SK-N-MC (cell line): ENCODE results near the gene SCRN2.

ENCODE experiments used
- DNase-seq: peaks from one replicate; pipeline ENCODE4 v3.0.0-alpha.2; 2011; ENCODE audit warnings: low read depth, low spot score
- H3K27ac ChIP-seq: fragments of 200-600 bp; sonication (generic); 2 replicates; pipeline ENCODE4 v1.5.1; 2016; ENCODE audit warnings: mixed run types
- H3K36me3 ChIP-seq: fragments of 200-600 bp; sonication (generic); 2 replicates; pipeline ENCODE4 v1.6.1; 2017; ENCODE audit warnings: antibody characterized with exemption, low read length, mixed read lengths; ENCODE audit not compliant: insufficient read depth
- H3K4me3 ChIP-seq: fragments of 200-600 bp; sonication (generic); 2 replicates; pipeline ENCODE4 v1.5.1; 2016
- H3K9ac ChIP-seq: fragments of 200-600 bp; sonication (generic); 2 replicates; pipeline ENCODE4 v1.8.0; 2017; ENCODE audit warnings: mixed run types, mixed read lengths; ENCODE audit not compliant: insufficient read length
- H3K9me3 ChIP-seq: fragments of 200-600 bp; sonication (generic); 2 replicates; pipeline ENCODE4 v1.6.1; 2017; ENCODE audit warnings: low read depth, mild to moderate bottlenecking, antibody characterized with exemption, low read length, moderate library complexity, mixed read lengths
- EZH2 ChIP-seq: fragments of 200-600 bp; sonication (generic); IDR thresholded peaks from one replicate; pipeline ENCODE4 v1.6.1; 2017; ENCODE audit warnings: antibody characterized with exemption
- FOXP2 ChIP-seq: optimal IDR thresholded peaks from 2 replicates; pipeline ENCODE3; 2011; ENCODE audit warnings: mild to moderate bottlenecking, moderate library complexity; ENCODE audit not compliant: insufficient read depth; ENCODE audit errors: extremely low read length, control extremely low read depth
- POLR2AphosphoS5 ChIP-seq: IDR thresholded peaks from 2 replicates; pipeline ENCODE4 v1.6.1; 2012; ENCODE audit warnings: mild to moderate bottlenecking, low read depth, low read length, borderline replicate concordance

SCRN2 gene

DNA sequence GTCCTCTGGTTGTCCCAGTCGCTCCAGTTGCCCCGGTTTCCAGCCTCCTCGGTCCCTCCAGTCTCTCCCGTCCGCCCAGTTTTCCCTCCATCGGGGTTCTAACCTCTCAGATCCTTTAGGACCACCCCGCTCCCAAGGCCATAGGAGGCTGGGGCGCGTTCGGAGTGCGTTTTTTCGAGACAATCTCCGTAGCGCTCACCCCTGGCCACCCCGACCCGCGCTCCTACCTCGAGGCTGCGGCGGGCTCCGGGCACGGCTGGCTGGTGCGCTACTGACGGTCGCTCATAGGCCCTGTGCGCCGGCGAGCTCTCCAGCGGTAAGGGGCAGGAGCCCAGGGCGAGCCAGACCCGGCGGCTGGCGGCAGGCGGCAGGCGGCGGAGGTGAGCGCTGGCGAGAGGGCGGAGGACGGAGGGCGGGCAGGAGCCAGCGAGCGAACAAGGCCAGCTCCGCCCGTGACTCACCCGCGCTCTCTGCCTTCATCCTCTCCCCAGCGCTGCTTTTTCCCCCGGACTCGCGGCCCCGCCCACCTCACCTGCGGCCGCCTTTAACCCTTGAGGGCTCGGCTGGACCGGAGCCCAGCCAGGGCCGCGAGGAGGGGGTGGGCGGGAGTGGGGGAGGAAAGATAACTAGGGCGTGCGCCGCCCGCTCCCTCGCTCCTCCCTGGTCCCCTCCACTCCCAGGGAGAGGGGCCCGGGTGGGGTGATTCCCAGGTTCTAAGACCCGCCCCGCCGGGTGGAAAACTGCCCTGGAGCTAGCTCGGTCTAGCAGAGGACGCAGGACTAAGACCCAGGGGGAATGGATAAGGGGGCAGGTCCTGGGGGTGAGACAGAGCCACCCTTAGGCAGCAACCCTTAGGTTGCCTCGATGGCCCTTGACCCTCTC lies 9.9 kb upstream of the SCRN2 start, which contains the start of gene SP6:
Gene SP6 (minus strand): TSS at position 472 of the 882 bp plus-strand sequence. CDS start 2,734 bp downstream, outside the sequence.
- H3K9me3 ChIP-seq, result no peaks in the 10 kb centered on the region
- no peak within 1 kb of the TSS for H3K4me3 ChIP-seq
- TF ChIP-seq POLR2AphosphoS5, result no peak
- no peak for TF ChIP-seq FOXP2
- no peak for TF ChIP-seq EZH2
- H3K36me3 ChIP-seq, result no peaks in the 10 kb centered on the region
- H3K27ac ChIP-seq, result no peak within 1 kb of the TSS
- no peak for DNase-seq
- H3K9ac ChIP-seq, result no peak within 1 kb of the TSS

DNA sequence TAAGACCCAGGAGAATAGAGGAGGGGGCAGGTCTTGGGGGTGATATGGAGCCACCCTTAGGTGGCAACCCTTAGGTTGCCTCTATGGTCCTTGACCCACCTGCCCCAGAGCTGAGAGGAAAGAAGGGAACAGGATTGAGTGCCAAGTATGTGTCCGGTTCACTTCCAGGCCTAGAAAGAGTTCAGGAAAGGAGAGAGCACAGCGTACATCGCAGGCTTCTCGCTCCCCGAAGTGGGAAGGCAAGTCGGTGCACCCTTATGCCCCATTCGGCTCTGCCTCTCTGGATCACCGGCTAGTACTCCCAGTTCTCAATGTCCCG lies 9.3 kb upstream of the SCRN2 start:
- DNase-seq, result no peak
- no peak overlapping the region for H3K9ac ChIP-seq
- no peak overlapping the region for H3K4me3 ChIP-seq
- H3K36me3 ChIP-seq, result no peaks in the 10 kb centered on the region
- no peak overlapping the region for H3K27ac ChIP-seq
- H3K9me3 ChIP-seq, result no peaks in the 10 kb centered on the region
- TF ChIP-seq EZH2 (no peak), POLR2AphosphoS5 (no peak), FOXP2 (no peak)

DNA sequence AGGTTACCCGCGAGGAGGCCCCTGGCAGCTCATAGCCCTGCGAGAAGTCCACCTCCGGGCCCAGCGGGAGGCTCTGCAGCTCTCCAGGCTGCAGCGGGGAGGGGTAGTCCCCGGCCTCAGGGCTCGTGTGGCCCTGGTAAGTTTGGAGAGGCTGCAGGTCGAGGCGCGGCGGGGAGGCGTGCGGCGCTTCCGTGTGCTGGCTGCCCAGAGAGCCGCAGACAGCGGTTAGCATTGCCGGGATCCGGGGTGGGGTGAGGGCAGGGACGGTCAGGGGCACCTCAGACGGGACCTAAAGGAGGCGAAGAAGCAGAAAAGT lies 7.1 kb upstream of the SCRN2 start:
- H3K9me3 ChIP-seq, result no peaks in the 10 kb centered on the region
- H3K4me3 ChIP-seq, result no peak overlapping the region
- TF ChIP-seq FOXP2, result no peak
- TF ChIP-seq POLR2AphosphoS5, result no peak
- TF ChIP-seq EZH2, result no peak
- no peaks in the 10 kb centered on the region for H3K36me3 ChIP-seq
- DNase-seq, result no peak
- H3K27ac ChIP-seq, result no peak overlapping the region
- no peak overlapping the region for H3K9ac ChIP-seq

DNA sequence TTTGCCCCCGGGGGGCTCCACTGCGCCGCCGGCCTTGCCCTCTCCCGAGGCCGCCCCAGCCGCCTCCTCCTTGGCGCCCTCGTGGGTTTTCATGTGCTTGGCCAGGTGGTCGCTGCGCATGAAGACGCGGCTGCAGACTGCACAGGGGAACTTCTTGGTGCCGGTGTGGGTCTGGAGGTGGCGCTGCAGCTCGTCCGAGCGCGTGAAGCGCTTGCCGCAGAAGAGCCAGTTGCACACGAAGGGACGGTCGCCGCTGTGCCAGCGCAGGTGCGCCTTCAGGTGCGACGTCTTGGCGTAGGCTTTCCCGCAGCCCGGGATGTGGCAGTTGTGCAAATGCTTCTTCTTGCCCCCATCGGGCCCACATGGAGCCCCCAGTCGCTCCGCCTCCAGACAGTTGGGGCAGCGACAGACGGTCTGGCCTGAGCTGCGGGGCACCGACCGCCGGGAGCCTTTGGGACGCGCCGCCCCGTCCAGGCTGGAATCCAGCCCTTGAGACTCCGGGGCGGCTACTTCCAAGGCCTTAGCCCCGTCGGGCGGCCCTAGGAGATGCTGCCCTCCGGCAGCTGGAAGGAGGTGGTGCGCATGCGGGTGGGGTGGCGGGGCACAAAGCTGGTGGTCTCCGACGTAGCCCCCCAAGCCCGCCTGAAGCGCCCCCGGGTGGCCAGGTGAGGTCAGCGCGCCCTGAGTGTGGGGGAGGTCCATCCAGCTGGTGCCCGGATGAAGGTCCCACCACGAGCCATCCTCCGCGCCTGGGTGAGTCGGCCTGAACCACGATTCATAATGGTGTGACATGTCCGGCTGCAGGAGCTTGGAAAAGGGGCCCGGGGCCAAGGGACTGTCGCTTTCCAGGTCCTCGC lies 6.5 kb upstream of the SCRN2 start:
- Histone ChIP-seq H3K27ac (no peak overlapping the region), H3K9me3 (no peaks in the 10 kb centered on the region), H3K36me3 (no peaks in the 10 kb centered on the region), H3K4me3 (no peak overlapping the region), H3K9ac (no peak overlapping the region)
- TF ChIP-seq POLR2AphosphoS5, result no peak
- TF ChIP-seq EZH2, result no peak
- no peak for TF ChIP-seq FOXP2
- DNase-seq, result no peak

- no peaks in the 10 kb centered on the region for H3K9me3 ChIP-seq
- no peak for DNase-seq
- no peak overlapping the region for H3K9ac ChIP-seq
- no peak overlapping the region for H3K27ac ChIP-seq
- H3K36me3 ChIP-seq, result no peaks in the 10 kb centered on the region
- TF ChIP-seq EZH2 (peak; percentile 16), FOXP2 (no peak)
- no peak overlapping the region for H3K4me3 ChIP-seq
Observed at GRCh38 chr17:47846716-47847340, 5.8 kb upstream of the SCRN2 start.

DNA sequence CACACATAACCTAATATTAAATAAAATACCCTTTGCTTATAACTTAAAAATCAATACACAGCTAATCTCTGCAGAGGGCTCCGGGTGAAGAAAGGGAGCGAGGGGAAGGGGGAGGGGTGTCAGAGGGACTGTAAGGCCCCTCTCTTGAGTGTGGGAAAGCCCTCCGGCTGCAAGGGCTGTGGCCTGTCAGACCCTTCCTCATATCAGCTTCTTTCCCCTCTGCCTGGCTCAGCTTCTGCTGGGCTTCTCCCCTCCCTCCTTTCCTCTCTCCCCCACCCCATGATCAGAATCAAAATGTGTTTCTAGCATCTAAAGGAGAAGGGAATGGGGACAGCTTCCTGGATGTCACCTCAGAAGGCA lies 4.6 kb upstream of the SCRN2 start:
- Histone ChIP-seq H3K27ac (no peak overlapping the region), H3K4me3 (no peak overlapping the region), H3K9ac (no peak overlapping the region), H3K36me3 (no peaks in the 10 kb centered on the region), H3K9me3 (no peaks in the 10 kb centered on the region)
- TF ChIP-seq POLR2AphosphoS5 (no peak), FOXP2 (no peak), EZH2 (no peak)
- no peak for DNase-seq

- no peak overlapping the region for H3K4me3 ChIP-seq
- no peak for DNase-seq
- no peak overlapping the region for H3K9ac ChIP-seq
- TF ChIP-seq POLR2AphosphoS5, result no peak
- no peak for TF ChIP-seq EZH2
- no peak for TF ChIP-seq FOXP2
- H3K36me3 ChIP-seq, result no peaks in the 10 kb centered on the region
- H3K9me3 ChIP-seq, result no peaks in the 10 kb centered on the region
- no peak overlapping the region for H3K27ac ChIP-seq
Observed at GRCh38 chr17:47844814-47845715, 4.0 kb upstream of the SCRN2 start.

DNA sequence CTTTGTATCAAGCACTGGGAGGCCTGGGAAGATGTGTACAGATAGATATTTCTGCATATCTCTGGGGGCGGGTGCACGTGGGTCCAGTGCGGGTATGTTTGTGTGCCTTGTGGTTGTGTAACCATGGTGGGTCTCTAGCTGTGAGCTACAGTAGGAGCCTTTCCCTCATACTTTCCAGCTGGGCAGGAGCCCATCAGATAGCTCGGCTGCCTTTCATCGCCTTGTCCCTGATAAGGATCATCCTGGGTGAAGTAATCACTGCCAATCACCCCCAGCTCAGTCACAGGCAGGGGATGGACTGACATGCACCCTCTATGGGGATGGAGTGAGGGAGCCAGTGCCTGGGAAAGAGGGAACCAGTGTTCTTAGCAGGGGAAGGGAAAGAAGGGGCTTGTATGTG lies 3.2 kb upstream of the SCRN2 start:
- no peak for DNase-seq
- Histone ChIP-seq H3K9me3 (no peaks in the 10 kb centered on the region), H3K27ac (no peak overlapping the region), H3K4me3 (no peak overlapping the region), H3K36me3 (no peaks in the 10 kb centered on the region), H3K9ac (no peak overlapping the region)
- TF ChIP-seq POLR2AphosphoS5 (no peak), FOXP2 (no peak), EZH2 (no peak)
